Smooth muscle cell (in vitro differentiated cells): ENCODE results near the gene GSTA3. TPM values are rescaled to one million over a fixed set of nuclear protein-coding genes. Genes with fewer than 3 reads are reported as not detected.
"Not testable (repeated sequence)": the region's sequence is repeated elsewhere in the genome, so short reads cannot be mapped to it uniquely, and the experiment has no call there.

Source experiments
- DNase-seq: peaks from one replicate; lab custom pipeline; 2025; ENCODE audit not compliant: unreplicated experiment; lab: John Stamatoyannopoulos, UW
- H2AFZ ChIP-seq: fragments of 200-600 bp; sonication (generic); 2 replicates; pipeline ENCODE4 v1.6.0; 2016; ENCODE audit warnings: antibody characterized with exemption, low read depth, mild to moderate bottlenecking
- H3F3A ChIP-seq: fragments of 200-600 bp; sonication (generic); 2 replicates; pipeline ENCODE4 v1.6.0; 2017; ENCODE audit warnings: antibody characterized with exemption, low read depth
- H3K27ac ChIP-seq: fragments of 200-600 bp; sonication (generic); 2 replicates; pipeline ENCODE4 v1.5.1; 2016; ENCODE audit warnings: low read depth, mild to moderate bottlenecking
- H3K27me3 ChIP-seq: fragments of 200-600 bp; sonication (generic); 2 replicates; pipeline ENCODE4 v1.6.1; 2016; ENCODE audit warnings: low read depth, mild to moderate bottlenecking
- H3K36me3 ChIP-seq: fragments of 200-600 bp; sonication (generic); 2 replicates; pipeline ENCODE4 v1.5.1; 2016; ENCODE audit warnings: low read depth
- H3K4me1 ChIP-seq: fragments of 200-600 bp; sonication (generic); 2 replicates; pipeline ENCODE4 v1.5.1; 2016; ENCODE audit warnings: low read depth
- H3K4me2 ChIP-seq: fragments of 200-600 bp; sonication (generic); 2 replicates; pipeline ENCODE4 v1.6.0; 2016; ENCODE audit warnings: mild to moderate bottlenecking
- H3K4me3 ChIP-seq: fragments of 200-600 bp; sonication (generic); 2 replicates; pipeline ENCODE4 v1.5.1; 2016; ENCODE audit warnings: mild to moderate bottlenecking
- H3K79me2 ChIP-seq: fragments of 200-600 bp; sonication (generic); 2 replicates; pipeline ENCODE4 v1.6.0; 2016; ENCODE audit warnings: low read depth, mild to moderate bottlenecking
- H3K9ac ChIP-seq: fragments of 200-600 bp; sonication (generic); 2 replicates; pipeline ENCODE4 v1.6.0; 2016; ENCODE audit warnings: low read depth
- H3K9me3 ChIP-seq: fragments of 200-600 bp; sonication (generic); replicated peaks from 2 replicates; pipeline ENCODE4 v1.5.1; 2016; ENCODE audit warnings: low read depth
- H4K20me1 ChIP-seq: fragments of 200-600 bp; sonication (generic); 2 replicates; pipeline ENCODE4 v1.6.0; 2016; ENCODE audit warnings: low read depth
- CTCF ChIP-seq: fragments of 200-600 bp; sonication (generic); IDR thresholded peaks from 2 replicates; pipeline ENCODE4 v1.5.1; 2017; ENCODE audit warnings: borderline replicate concordance, mild to moderate bottlenecking, antibody characterized with exemption; ENCODE audit not compliant: insufficient read depth, poor library complexity, severe bottlenecking
- WGBS: methylation state at CpG from one replicate; pipeline ENCODE4 v1.1.7; 2016; ENCODE audit warnings: low lambda C conversion rate; 5-methylcytosine and 5-hydroxymethylcytosine counted together
- polyA plus RNA-seq: library from polyadenylated mRNA; unstranded; fragments of >200 nt; fragmentation: Nextera tagmentation; extraction: Ambion mirVana; gene quantifications from 2 replicates; pipeline ENCODE4 v1.2.1, GENCODE V29; 2016
- total RNA-seq: library from RNA; depleted of rRNA; stranded (reverse); fragments of >200 nt; gene quantifications from 2 replicates; pipeline ENCODE4 v1.2.3, GENCODE V29; 2014

The GSTA3 gene
- total and polyA plus RNA-seq, 2 experiments from 2014 or later = not detected

GRCh38 chr6:52904562-52905279 is 4.8 kb downstream of the GSTA3 start:
- TF ChIP-seq CTCF = no peak
- Histone ChIP-seq H3K27me3 (no peaks in the 10 kb centered on the region), H3K4me3 (no peak overlapping the region), H3K4me2 (no peak overlapping the region), H3K9me3 (no peaks in the 10 kb centered on the region), H3K4me1 (no peaks in the 10 kb centered on the region), H3K79me2 (no peaks in the 10 kb centered on the region), H3K9ac (no peak overlapping the region), H3K27ac (no peak overlapping the region), H3K36me3 (no peaks in the 10 kb centered on the region), H4K20me1 (no peaks in the 10 kb centered on the region), H3F3A (peaks cover 1% of the 10 kb centered on the region), H2AFZ (no peak overlapping the region)
- no peak for DNase-seq
- WGBS = 60% methylated on average over 6 of the region's 6 CpGs

- no peak for DNase-seq
- no peaks in the 10 kb centered on the region for H3K27me3 ChIP-seq
- no peak for TF ChIP-seq CTCF
- H3K27ac ChIP-seq = no peak overlapping the region
- no peak overlapping the region for H3K4me3 ChIP-seq
- 92% methylated on average over 4 of the region's 4 CpGs for WGBS
- H3K4me1 ChIP-seq = no peaks in the 10 kb centered on the region
- no peak overlapping the region for H2AFZ ChIP-seq
- no peaks in the 10 kb centered on the region for H4K20me1 ChIP-seq
- no peaks in the 10 kb centered on the region for H3K79me2 ChIP-seq
- no peaks in the 10 kb centered on the region for H3K9me3 ChIP-seq
- no peaks in the 10 kb centered on the region for H3K36me3 ChIP-seq
- H3K4me2 ChIP-seq = no peak overlapping the region
- no peaks in the 10 kb centered on the region for H3F3A ChIP-seq
- H3K9ac ChIP-seq = no peak overlapping the region
These were observed 9.0 kb downstream of the GSTA3 start for GRCh38 chr6:52900536-52900935.

- H4K20me1 ChIP-seq, H3K79me2 ChIP-seq, H3K27ac ChIP-seq, DNase-seq, H3K27me3 ChIP-seq, H3K36me3 ChIP-seq, H3K9ac ChIP-seq, H3K4me1 ChIP-seq, H3K9me3 ChIP-seq, H2AFZ ChIP-seq, H3K4me2 ChIP-seq, H3K4me3 ChIP-seq, H3F3A ChIP-seq: not testable (repeated sequence)
- WGBS = 75% methylated on average over 3 of the region's 3 CpGs
These were observed 13.7 kb downstream of the GSTA3 start for GRCh38 chr6:52895790-52896189.

GRCh38 chr6:52894285-52894684 is 15.2 kb downstream of the GSTA3 start:
- H3K9me3 ChIP-seq = no peaks in the 10 kb centered on the region

More at GRCh38 chr6:52894285-52894684, 15.2 kb downstream of the GSTA3 start:
- Histone ChIP-seq H2AFZ (no peak overlapping the region), H3K36me3 (no peaks in the 10 kb centered on the region), H3K27ac (no peak overlapping the region), H3K79me2 (no peaks in the 10 kb centered on the region), H3K4me1 (no peaks in the 10 kb centered on the region), H3K27me3 (no peaks in the 10 kb centered on the region), H3K9ac (no peak overlapping the region), H3F3A (no peaks in the 10 kb centered on the region), H3K4me2 (no peak overlapping the region), H3K4me3 (no peak overlapping the region), H4K20me1 (no peaks in the 10 kb centered on the region)
- WGBS = 72% methylated on average over 2 of the region's 2 CpGs
- DNase-seq = no peak
- TF ChIP-seq CTCF = no peak
